ENCODE measurements around the gene CDC73. TPM values are rescaled to one million over a fixed set of nuclear protein-coding genes. Genes with fewer than 3 reads are reported as not detected.

Gene CDC73
- total RNA-seq, 1 donor from 2014 or later, result 49.2 TPM

DNA sequence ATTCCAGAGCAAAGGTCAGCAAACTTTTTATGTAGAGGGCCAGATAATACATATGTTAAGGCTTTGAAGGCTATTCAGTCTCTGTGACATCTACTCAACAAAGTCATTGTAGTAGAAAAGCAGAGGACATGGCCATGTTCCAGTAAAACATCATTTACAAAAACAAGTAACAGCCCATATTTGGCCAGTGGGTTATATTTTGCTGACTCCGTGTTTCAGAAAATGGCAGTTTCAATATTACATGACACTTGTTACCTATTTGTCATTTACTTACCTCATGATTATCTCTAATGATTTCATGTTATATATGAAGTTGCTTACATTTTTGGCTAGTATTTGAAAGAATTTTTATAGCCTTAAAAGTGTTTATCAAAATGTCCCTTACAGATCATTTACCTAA lies 182.0 kb downstream of the CDC73 start:
- Mint-ChIP-seq H3K4me3 (no peak overlapping the region), H3K9me3 (no peaks in the 10 kb centered on the region), H3K4me1 (no peaks in the 10 kb centered on the region), H3K27me3 (ENCODE audit: insufficient read depth, low read depth) (no peaks in the 10 kb centered on the region), H3K36me3 (no peaks in the 10 kb centered on the region), H3K27ac (no peak overlapping the region)
- no peaks in the 10 kb centered on the region for H3K27me3 ChIP-seq
- no peak overlapping the region for H3K27ac ChIP-seq
- no peaks in the 10 kb centered on the region for H3K4me1 ChIP-seq
- H3K79me2 ChIP-seq (ENCODE audit: low read depth), result no peaks in the 10 kb centered on the region
- no peaks in the 10 kb centered on the region for H3K9me3 ChIP-seq (ENCODE audit: low read depth)
- H3K36me3 ChIP-seq, result no peaks in the 10 kb centered on the region
- TF ChIP-seq, protein P1, sequence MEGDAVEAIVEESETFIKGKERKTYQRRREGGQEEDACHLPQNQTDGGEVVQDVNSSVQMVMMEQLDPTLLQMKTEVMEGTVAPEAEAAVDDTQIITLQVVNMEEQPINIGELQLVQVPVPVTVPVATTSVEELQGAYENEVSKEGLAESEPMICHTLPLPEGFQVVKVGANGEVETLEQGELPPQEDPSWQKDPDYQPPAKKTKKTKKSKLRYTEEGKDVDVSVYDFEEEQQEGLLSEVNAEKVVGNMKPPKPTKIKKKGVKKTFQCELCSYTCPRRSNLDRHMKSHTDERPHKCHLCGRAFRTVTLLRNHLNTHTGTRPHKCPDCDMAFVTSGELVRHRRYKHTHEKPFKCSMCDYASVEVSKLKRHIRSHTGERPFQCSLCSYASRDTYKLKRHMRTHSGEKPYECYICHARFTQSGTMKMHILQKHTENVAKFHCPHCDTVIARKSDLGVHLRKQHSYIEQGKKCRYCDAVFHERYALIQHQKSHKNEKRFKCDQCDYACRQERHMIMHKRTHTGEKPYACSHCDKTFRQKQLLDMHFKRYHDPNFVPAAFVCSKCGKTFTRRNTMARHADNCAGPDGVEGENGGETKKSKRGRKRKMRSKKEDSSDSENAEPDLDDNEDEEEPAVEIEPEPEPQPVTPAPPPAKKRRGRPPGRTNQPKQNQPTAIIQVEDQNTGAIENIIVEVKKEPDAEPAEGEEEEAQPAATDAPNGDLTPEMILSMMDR (IDR thresholded peaks at IDR 0.05), result no peak
- H3K4me2 ChIP-seq, result no peak overlapping the region
- H3K9ac ChIP-seq, result no peak overlapping the region
- no peaks in the 10 kb centered on the region for H3F3A ChIP-seq (ENCODE audit: low read depth)
- H2AFZ ChIP-seq (replicated peaks), result no peak overlapping the region
- DNase-seq (ENCODE audit: low spot score), result no peak
- no peaks in the 10 kb centered on the region for H4K20me1 ChIP-seq (ENCODE audit: low read depth)
- H3K4me3 ChIP-seq, result no peak overlapping the region

MicroRNAs within 50 kb of the gene (microRNA counts, 767-probe panel; counts per million panel counts)
- 460 counts per million, percentile 90 among the panel's probes with 10 or more counts for microRNA hsa-miR-1278

Small RNAs within 50 kb of the gene (microRNA-seq; reads per million reads assigned to microRNA genes)
- not detected for gene MIR1278

Small RNAs within 50 kb of the gene (small RNA-seq; reads per million reads assigned to genes)
- not detected for gene MIR1278

Other genes with a start within 250 kb of the CDC73 start
- 21.8 and 49.4 TPM in 2 replicates for gene UCHL5, start 62.7 kb upstream of the CDC73 start, total RNA-seq (ENCODE audit: low replicate concordance)
- gene RO60, start 62.4 kb upstream of the CDC73 start, total RNA-seq (ENCODE audit: low replicate concordance), result 158 and 200 TPM in 2 replicates
- gene GLRX2, start 16.6 kb upstream of the CDC73 start, total RNA-seq (ENCODE audit: low replicate concordance), result 1.9 and 2.6 TPM in 2 replicates
- not detected in 2 replicates for gene B3GALT2, start 64.6 kb downstream of the CDC73 start, total RNA-seq (ENCODE audit: low replicate concordance)